Cerebellar nuclear complex (tissue), 1 donor: ENCODE measurements around the gene TMSB4X.
"Not testable (repeated sequence)": the region's sequence is repeated elsewhere in the genome, so short reads cannot be mapped to it uniquely, and the experiment has no call there.

Experiments used
- DNase-seq, 2 experiments: peaks; one replicate each; lab custom pipeline; 2025; lab: John Stamatoyannopoulos, UW

Gene TMSB4X

GRCh38 chrX:12976819-12977732, 2.2 kb downstream of the TMSB4X start:
- not testable (repeated sequence) for DNase-seq

- no peak for DNase-seq
These were observed 2.9 kb downstream of the TMSB4X start for GRCh38 chrX:12977761-12978204.

GRCh38 chrX:12978205-12979025, 3.5 kb downstream of the TMSB4X start:
- DNase-seq = peak in 1 of 2 experiments; percentile 28

- DNase-seq = no peak
These were observed 4.2 kb downstream of the TMSB4X start for GRCh38 chrX:12979026-12979607.

GRCh38 chrX:12979616-12980015, 4.7 kb downstream of the TMSB4X start:
- no peak for DNase-seq

- not testable (repeated sequence) for DNase-seq
These were observed 5.1 kb downstream of the TMSB4X start for GRCh38 chrX:12980039-12980438.

GRCh38 chrX:12981880-12982279, 7.0 kb downstream of the TMSB4X start:
- no peak for DNase-seq

- DNase-seq = no peak
These were observed 9.9 kb downstream of the TMSB4X start for GRCh38 chrX:12984603-12985319.

- DNase-seq = no peak
These were observed 10.4 kb downstream of the TMSB4X start for GRCh38 chrX:12985331-12985730.

- DNase-seq = no peak
These were observed 11.4 kb downstream of the TMSB4X start for GRCh38 chrX:12986164-12986779.

- DNase-seq = no peak
These were observed 12.0 kb downstream of the TMSB4X start for GRCh38 chrX:12986886-12987285.

- no peak for DNase-seq
These were observed 12.4 kb downstream of the TMSB4X start for GRCh38 chrX:12987340-12987739.

GRCh38 chrX:12987900-12988594, 13.1 kb downstream of the TMSB4X start:
- DNase-seq = no peak

- no peak for DNase-seq
These were observed 13.9 kb downstream of the TMSB4X start for GRCh38 chrX:12988797-12989196.

- DNase-seq = no peak
These were observed 14.6 kb downstream of the TMSB4X start for GRCh38 chrX:12989461-12989860.

GRCh38 chrX:12991575-12991974, 16.7 kb downstream of the TMSB4X start:
- DNase-seq = no peak

- no peak for DNase-seq
These were observed 17.7 kb downstream of the TMSB4X start for GRCh38 chrX:12992544-12993118.

- no peak for DNase-seq
These were observed 18.9 kb downstream of the TMSB4X start for GRCh38 chrX:12993826-12994225.

GRCh38 chrX:12994321-12994720, 19.4 kb downstream of the TMSB4X start:
- no peak for DNase-seq

GRCh38 chrX:12996934-12997435, 22.1 kb downstream of the TMSB4X start:
- no peak for DNase-seq
